HepG2 (cell line): ENCODE results near the gene CDH12.

Source experiments
- ARNTL ChIP-seq: sonication (generic); formaldehyde crosslinking; IDR thresholded peaks from 2 replicates; pipeline ENCODE4 v1.4.0; 2020; ENCODE audit warnings: mild to moderate bottlenecking, missing genetic modification reagents
- ESRRA ChIP-seq: sonication (generic); formaldehyde crosslinking; IDR thresholded peaks from 2 replicates; pipeline ENCODE4 v1.5.1; 2020; ENCODE audit warnings: mild to moderate bottlenecking, low read depth, missing genetic modification reagents
- KAT8 ChIP-seq: IDR thresholded peaks from 2 replicates; pipeline ENCODE4 v1.6.1; 2016; ENCODE audit warnings: missing genetic modification reagents, missing compliant biosample characterization
- ZNF138 ChIP-seq: sonication (generic); formaldehyde crosslinking; IDR thresholded peaks from 2 replicates; pipeline ENCODE4 v1.5.0; 2020; ENCODE audit warnings: mild to moderate bottlenecking, low read depth, missing genetic modification reagents
- ZNF503 ChIP-seq: sonication (generic); formaldehyde crosslinking; IDR thresholded peaks from 2 replicates; pipeline ENCODE4 v1.4.0; 2020; ENCODE audit warnings: missing genetic modification reagents

- TF ChIP-seq ZNF503 (CRISPR knock-in tag) (no peak), ARNTL (CRISPR knock-in tag) (no peak), ZNF138 (CRISPR knock-in tag) (no peak), ESRRA (CRISPR knock-in tag) (no peak), KAT8 (CRISPR knock-in tag) (no peak)
These were observed 99.0 kb downstream of the CDH12 start for GRCh38 chr5:22754155-22754554.
